Osteoblast (primary cell): ENCODE measurements around the gene EID1. TPM values are rescaled to one million over a fixed set of nuclear protein-coding genes. Genes with fewer than 3 reads are reported as not detected.

Experiments used
- DNase-seq: peaks from one replicate; pipeline ENCODE4 v3.0.0; 2011; ENCODE audit warnings: low spot score, mixed read lengths; ENCODE audit not compliant: insufficient read length; ENCODE audit errors: missing footprints
- H2AFZ ChIP-seq: 2 replicates; pipeline ENCODE4 v1.6.0; 2011; ENCODE audit warnings: mild to moderate bottlenecking, low read length
- H3K27ac ChIP-seq: 2 replicates; pipeline ENCODE4 v1.5.1; 2011; ENCODE audit warnings: mild to moderate bottlenecking, low read depth, low read length, moderate library complexity
- H3K27me3 ChIP-seq: 2 replicates; pipeline ENCODE4 v1.6.0; 2012; ENCODE audit warnings: mild to moderate bottlenecking, control low read depth, inconsistent platforms, low read length, moderate library complexity; ENCODE audit not compliant: insufficient read depth
- H3K36me3 ChIP-seq: 2 replicates; pipeline ENCODE4 v1.5.1; 2011; ENCODE audit warnings: mild to moderate bottlenecking, low read length, control low read depth, moderate library complexity; ENCODE audit not compliant: insufficient read depth
- H3K4me1 ChIP-seq: 2 replicates; pipeline ENCODE4 v1.5.1; 2011; ENCODE audit warnings: mild to moderate bottlenecking, low read length, control low read depth, moderate library complexity; ENCODE audit not compliant: insufficient read depth
- H3K4me2 ChIP-seq: 2 replicates; pipeline ENCODE4 v1.6.0; 2011; ENCODE audit warnings: mild to moderate bottlenecking, low read length; ENCODE audit not compliant: insufficient read depth
- H3K4me3 ChIP-seq: fragments of 200-600 bp; sonication (generic); 3 replicates; pipeline ENCODE4 v1.5.1; 2012; ENCODE audit warnings: mild to moderate bottlenecking, low read length, inconsistent platforms; ENCODE audit not compliant: insufficient read depth
- H3K79me2 ChIP-seq: 2 replicates; pipeline ENCODE4 v1.6.0; 2012; ENCODE audit warnings: mild to moderate bottlenecking, low read length, control low read depth, inconsistent platforms; ENCODE audit not compliant: insufficient read depth
- H3K9me3 ChIP-seq: 2 replicates; pipeline ENCODE4 v1.5.1; 2011; ENCODE audit warnings: low read depth, low read length, control low read depth
- H4K20me1 ChIP-seq: 2 replicates; pipeline ENCODE4 v1.6.0; 2012; ENCODE audit warnings: mild to moderate bottlenecking, low read length, control low read depth; ENCODE audit not compliant: insufficient read depth
- CTCF ChIP-seq: IDR thresholded peaks from 2 replicates; pipeline ENCODE4 v1.5.1; 2011; ENCODE audit warnings: mild to moderate bottlenecking, low read depth, low read length, moderate library complexity; ENCODE audit errors: extremely low read depth
- total RNA-seq: library from RNA; depleted of rRNA; stranded (reverse); fragments of >200 nt; gene quantifications from 2 replicates; pipeline ENCODE4 v1.2.3, GENCODE V29; 2012

EID1 gene
- total RNA-seq, 1 donor = 206 TPM

- no peaks in the 10 kb centered on the region for H3K27me3 ChIP-seq
- H3K4me1 ChIP-seq = peaks cover 15% of the 10 kb centered on the region
- peak overlapping the region; percentile 18 for H3K4me2 ChIP-seq
- H4K20me1 ChIP-seq = no peaks in the 10 kb centered on the region
- no peak for TF ChIP-seq CTCF
- no peak overlapping the region for H3K4me3 ChIP-seq
- no peaks in the 10 kb centered on the region for H3K36me3 ChIP-seq
- no peak for DNase-seq
- no peaks in the 10 kb centered on the region for H3K79me2 ChIP-seq
- H2AFZ ChIP-seq = peak overlapping the region; percentile 30
- H3K27ac ChIP-seq = no peak overlapping the region
- H3K9me3 ChIP-seq = no peaks in the 10 kb centered on the region
Observed at GRCh38 chr15:48890375-48890972, 12.5 kb downstream of the EID1 start.

- H3K4me3 ChIP-seq = no peak overlapping the region
- peaks cover 15% of the 10 kb centered on the region for H3K4me1 ChIP-seq
- no peak overlapping the region for H3K27ac ChIP-seq
- H3K27me3 ChIP-seq = no peaks in the 10 kb centered on the region
- peak overlapping the region; percentile 32 for H2AFZ ChIP-seq
- H3K4me2 ChIP-seq = no peak overlapping the region
- DNase-seq = no peak
- no peaks in the 10 kb centered on the region for H3K36me3 ChIP-seq
- no peak for TF ChIP-seq CTCF
- no peaks in the 10 kb centered on the region for H4K20me1 ChIP-seq
- no peaks in the 10 kb centered on the region for H3K79me2 ChIP-seq
- no peaks in the 10 kb centered on the region for H3K9me3 ChIP-seq
Observed at GRCh38 chr15:48891232-48891765, 13.4 kb downstream of the EID1 start.

GRCh38 chr15:48893311-48893710 lies 15.4 kb downstream of the EID1 start:
- no peak for DNase-seq
- H2AFZ ChIP-seq = no peak overlapping the region
- no peak overlapping the region for H3K4me3 ChIP-seq
- peaks cover 18% of the 10 kb centered on the region for H3K4me1 ChIP-seq
- no peak overlapping the region for H3K4me2 ChIP-seq
- no peak for TF ChIP-seq CTCF
- H3K27me3 ChIP-seq = no peaks in the 10 kb centered on the region
- H3K27ac ChIP-seq = no peak overlapping the region
- H4K20me1 ChIP-seq = no peaks in the 10 kb centered on the region
- no peaks in the 10 kb centered on the region for H3K79me2 ChIP-seq
- no peaks in the 10 kb centered on the region for H3K36me3 ChIP-seq
- H3K9me3 ChIP-seq = no peaks in the 10 kb centered on the region

- TF ChIP-seq CTCF = no peak
- Histone ChIP-seq H3K79me2 (no peaks in the 10 kb centered on the region), H4K20me1 (no peaks in the 10 kb centered on the region), H3K27me3 (no peaks in the 10 kb centered on the region), H3K4me1 (peaks cover 6% of the 10 kb centered on the region), H2AFZ (peak overlapping the region; percentile 97), H3K36me3 (no peaks in the 10 kb centered on the region), H3K27ac (peak overlapping the region; percentile 2), H3K4me2 (peak overlapping the region; percentile 88), H3K9me3 (no peaks in the 10 kb centered on the region), H3K4me3 (peak overlapping the region; percentile 70)
- DNase-seq = peak; percentile 57
Observed at GRCh38 chr15:48896869-48897814, 19.2 kb downstream of the EID1 start.
